HCT116 (cell line): Measurements from ENCODE around the gene PYDC2.

Source experiments
- CEBPB ChIP-seq: IDR thresholded peaks from 2 replicates; pipeline ENCODE4 v1.6.1; 2012; ENCODE audit warnings: low read depth
- EGR1 ChIP-seq: IDR thresholded peaks from 2 replicates; pipeline ENCODE4 v1.6.1; 2012; ENCODE audit warnings: low read depth
- ELF1 ChIP-seq: IDR thresholded peaks from 2 replicates; pipeline ENCODE4 v1.6.1; 2012; ENCODE audit warnings: low read depth, borderline replicate concordance
- EZH2 ChIP-seq: fragments of 200-600 bp; sonication (generic); IDR thresholded peaks from 2 replicates; pipeline ENCODE4 v1.6.1; 2017; ENCODE audit warnings: antibody characterized with exemption, mixed run types
- POLR2A ChIP-seq: IDR thresholded peaks from 2 replicates; pipeline ENCODE4 v1.7.0; 2011; ENCODE audit warnings: borderline replicate concordance; ENCODE audit not compliant: insufficient read depth, insufficient read length; ENCODE audit errors: extremely low read depth
- POLR2AphosphoS5 ChIP-seq: IDR thresholded peaks from 2 replicates; pipeline ENCODE4 v1.6.1; 2011; ENCODE audit warnings: mild to moderate bottlenecking, low read depth, low read length, moderate library complexity
- REST ChIP-seq: IDR thresholded peaks from 2 replicates; pipeline ENCODE4 v1.6.1; 2012; ENCODE audit warnings: low read depth
- SRF ChIP-seq: IDR thresholded peaks from 2 replicates; pipeline ENCODE4 v1.6.1; 2012; ENCODE audit warnings: low read depth
- ZNF274 ChIP-seq: fragments of 200-500 bp; sonication (Bioruptor generic); IDR thresholded peaks from 2 replicates; pipeline ENCODE4 v1.6.1; 2014; ENCODE audit warnings: mild to moderate bottlenecking, low read depth, low read length, inconsistent platforms
- TF ChIP-seq, protein P1 (sequence below), 3 experiments: fragments of 200-600 bp in 1 of 3; sonication (generic) in 1 of 3; IDR thresholded peaks in 2 of 3; conservative IDR thresholded peaks in 1 of 3; 2 replicates each; pipeline ENCODE4 v1.5.1; 2012 to 2017; ENCODE audit warnings: low read depth in 2 of 3, low read length in 2 of 3, antibody characterized with exemption in 1 of 3, borderline replicate concordance in 1 of 3, control low read depth in 1 of 3, mild to moderate bottlenecking in 1 of 3, mixed read lengths in 1 of 3, mixed run types in 1 of 3, moderate library complexity in 1 of 3; ENCODE audit not compliant: insufficient read depth in 1 of 3
- TF ChIP-seq, protein P2 (sequence below): IDR thresholded peaks from 2 replicates; pipeline ENCODE4 v1.6.1; 2012
- TF ChIP-seq, protein P3 (sequence below): IDR thresholded peaks from 2 replicates; pipeline ENCODE4 v1.6.1; 2011; ENCODE audit warnings: mild to moderate bottlenecking, low read length, moderate library complexity; ENCODE audit not compliant: insufficient replicate concordance; ENCODE audit errors: extremely low read depth

- TF ChIP-seq POLR2A = no peak
- no peak for TF ChIP-seq EGR1
- no peak for TF ChIP-seq EZH2
- TF ChIP-seq, protein P1, sequence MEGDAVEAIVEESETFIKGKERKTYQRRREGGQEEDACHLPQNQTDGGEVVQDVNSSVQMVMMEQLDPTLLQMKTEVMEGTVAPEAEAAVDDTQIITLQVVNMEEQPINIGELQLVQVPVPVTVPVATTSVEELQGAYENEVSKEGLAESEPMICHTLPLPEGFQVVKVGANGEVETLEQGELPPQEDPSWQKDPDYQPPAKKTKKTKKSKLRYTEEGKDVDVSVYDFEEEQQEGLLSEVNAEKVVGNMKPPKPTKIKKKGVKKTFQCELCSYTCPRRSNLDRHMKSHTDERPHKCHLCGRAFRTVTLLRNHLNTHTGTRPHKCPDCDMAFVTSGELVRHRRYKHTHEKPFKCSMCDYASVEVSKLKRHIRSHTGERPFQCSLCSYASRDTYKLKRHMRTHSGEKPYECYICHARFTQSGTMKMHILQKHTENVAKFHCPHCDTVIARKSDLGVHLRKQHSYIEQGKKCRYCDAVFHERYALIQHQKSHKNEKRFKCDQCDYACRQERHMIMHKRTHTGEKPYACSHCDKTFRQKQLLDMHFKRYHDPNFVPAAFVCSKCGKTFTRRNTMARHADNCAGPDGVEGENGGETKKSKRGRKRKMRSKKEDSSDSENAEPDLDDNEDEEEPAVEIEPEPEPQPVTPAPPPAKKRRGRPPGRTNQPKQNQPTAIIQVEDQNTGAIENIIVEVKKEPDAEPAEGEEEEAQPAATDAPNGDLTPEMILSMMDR (IDR thresholded peaks at IDR 0.05 in 2 of 3, conservative IDR thresholded peaks at IDR 0.05 in 1 of 3; ENCODE audit: borderline replicate concordance in 1 of 3, insufficient read depth in 1 of 3, low read depth in 2 of 3, low read length in 2 of 3) = no peak
- TF ChIP-seq, protein P2, sequence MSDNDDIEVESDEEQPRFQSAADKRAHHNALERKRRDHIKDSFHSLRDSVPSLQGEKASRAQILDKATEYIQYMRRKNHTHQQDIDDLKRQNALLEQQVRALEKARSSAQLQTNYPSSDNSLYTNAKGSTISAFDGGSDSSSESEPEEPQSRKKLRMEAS = no peak
- TF ChIP-seq, protein P3, sequence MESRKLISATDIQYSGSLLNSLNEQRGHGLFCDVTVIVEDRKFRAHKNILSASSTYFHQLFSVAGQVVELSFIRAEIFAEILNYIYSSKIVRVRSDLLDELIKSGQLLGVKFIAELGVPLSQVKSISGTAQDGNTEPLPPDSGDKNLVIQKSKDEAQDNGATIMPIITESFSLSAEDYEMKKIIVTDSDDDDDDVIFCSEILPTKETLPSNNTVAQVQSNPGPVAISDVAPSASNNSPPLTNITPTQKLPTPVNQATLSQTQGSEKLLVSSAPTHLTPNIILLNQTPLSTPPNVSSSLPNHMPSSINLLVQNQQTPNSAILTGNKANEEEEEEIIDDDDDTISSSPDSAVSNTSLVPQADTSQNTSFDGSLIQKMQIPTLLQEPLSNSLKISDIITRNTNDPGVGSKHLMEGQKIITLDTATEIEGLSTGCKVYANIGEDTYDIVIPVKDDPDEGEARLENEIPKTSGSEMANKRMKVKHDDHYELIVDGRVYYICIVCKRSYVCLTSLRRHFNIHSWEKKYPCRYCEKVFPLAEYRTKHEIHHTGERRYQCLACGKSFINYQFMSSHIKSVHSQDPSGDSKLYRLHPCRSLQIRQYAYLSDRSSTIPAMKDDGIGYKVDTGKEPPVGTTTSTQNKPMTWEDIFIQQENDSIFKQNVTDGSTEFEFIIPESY = no peak
- no peak for TF ChIP-seq POLR2AphosphoS5
- no peak for TF ChIP-seq ELF1
- no peak for TF ChIP-seq CEBPB
- TF ChIP-seq ZNF274 = no peak
- no peak for TF ChIP-seq SRF
- no peak for TF ChIP-seq REST
Measured at GRCh38 chr3:191492601-191493000, 31.6 kb downstream of the PYDC2 start.
